ENCODE results near the gene SATB1. TPM values are rescaled to one million over a fixed set of nuclear protein-coding genes. Genes with fewer than 3 reads are reported as not detected.

Gene SATB1
- total and polyA plus RNA-seq, 11 donors = 16.5 to 63.4 (median 41.3) TPM

DNA sequence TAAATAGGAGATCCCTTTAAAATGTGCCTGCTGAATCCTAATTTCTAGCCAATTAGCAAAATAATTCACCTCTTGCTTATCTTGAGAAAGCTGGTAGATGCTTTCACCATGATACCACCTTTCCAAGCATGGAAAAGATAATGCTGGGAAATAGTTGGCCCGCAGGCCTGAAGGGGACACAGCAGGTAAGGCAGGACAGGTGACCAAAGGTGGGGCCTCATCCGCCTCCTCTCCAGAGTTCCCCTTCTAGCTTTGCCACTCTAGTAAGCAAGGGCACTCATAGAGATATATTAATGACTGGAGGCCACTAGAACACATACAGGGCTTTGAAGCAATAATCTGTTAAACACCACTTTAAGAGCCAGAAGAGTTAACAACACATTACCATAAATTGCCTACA, 45.5 kb downstream of the SATB1 start:
- H3K27me3 ChIP-seq = no peaks in the 10 kb centered on the region
- TF ChIP-seq, protein P1, sequence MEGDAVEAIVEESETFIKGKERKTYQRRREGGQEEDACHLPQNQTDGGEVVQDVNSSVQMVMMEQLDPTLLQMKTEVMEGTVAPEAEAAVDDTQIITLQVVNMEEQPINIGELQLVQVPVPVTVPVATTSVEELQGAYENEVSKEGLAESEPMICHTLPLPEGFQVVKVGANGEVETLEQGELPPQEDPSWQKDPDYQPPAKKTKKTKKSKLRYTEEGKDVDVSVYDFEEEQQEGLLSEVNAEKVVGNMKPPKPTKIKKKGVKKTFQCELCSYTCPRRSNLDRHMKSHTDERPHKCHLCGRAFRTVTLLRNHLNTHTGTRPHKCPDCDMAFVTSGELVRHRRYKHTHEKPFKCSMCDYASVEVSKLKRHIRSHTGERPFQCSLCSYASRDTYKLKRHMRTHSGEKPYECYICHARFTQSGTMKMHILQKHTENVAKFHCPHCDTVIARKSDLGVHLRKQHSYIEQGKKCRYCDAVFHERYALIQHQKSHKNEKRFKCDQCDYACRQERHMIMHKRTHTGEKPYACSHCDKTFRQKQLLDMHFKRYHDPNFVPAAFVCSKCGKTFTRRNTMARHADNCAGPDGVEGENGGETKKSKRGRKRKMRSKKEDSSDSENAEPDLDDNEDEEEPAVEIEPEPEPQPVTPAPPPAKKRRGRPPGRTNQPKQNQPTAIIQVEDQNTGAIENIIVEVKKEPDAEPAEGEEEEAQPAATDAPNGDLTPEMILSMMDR (IDR thresholded peaks at IDR 0.05) = no peak
- no peak for TF ChIP-seq POLR2A (IDR thresholded peaks at IDR 0.05)
- no peaks in the 10 kb centered on the region for H3K4me1 ChIP-seq
- no peak overlapping the region for H3K27ac ChIP-seq
- ATAC-seq (no peak), DNase-seq (no peak)
- H3K9me3 ChIP-seq = no peaks in the 10 kb centered on the region
- intact Hi-C loops (cut with DNase I) = no loop called here
- H3K4me3 ChIP-seq = no peak overlapping the region
- H3K36me3 ChIP-seq = peaks cover 0 to 63% (median 34%) of the 10 kb centered on the region in 9 donors
- WGBS, 4 donors = 89 to 97% (median 93%) methylated on average over 2 of the region's 2 CpGs

DNA sequence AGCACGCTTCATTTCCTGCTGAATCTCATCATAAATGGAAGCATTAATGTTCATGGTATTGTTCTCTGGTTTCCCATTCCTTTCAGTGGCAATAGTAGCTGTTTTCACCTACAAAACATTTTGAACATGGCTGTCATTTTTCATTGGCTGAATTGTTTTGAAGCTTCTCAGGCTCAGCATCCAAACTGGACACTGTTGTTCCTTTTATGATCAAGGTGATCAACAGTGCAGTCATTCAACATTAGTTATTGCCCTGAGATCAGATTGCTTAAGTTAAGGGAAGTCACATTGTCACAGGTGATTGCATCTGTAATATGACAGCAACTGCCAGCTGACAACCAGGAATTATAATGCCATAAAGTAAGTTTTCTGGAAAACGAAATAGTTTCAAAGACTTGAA, 46.9 kb downstream of the SATB1 start:
- H3K27ac ChIP-seq = no peak overlapping the region
- no peak for DNase-seq
- TF ChIP-seq POLR2A (IDR thresholded peaks at IDR 0.05) = no peak
- TF ChIP-seq, protein P1 (IDR thresholded peaks at IDR 0.05) = no peak
- H3K4me1 ChIP-seq = no peaks in the 10 kb centered on the region
- no peak overlapping the region for H3K4me3 ChIP-seq
- H3K27me3 ChIP-seq = no peaks in the 10 kb centered on the region
- 83 to 96% (median 90%) methylated on average over 2 of the region's 2 CpGs for WGBS, 4 donors
- no peak for ATAC-seq
- no peaks in the 10 kb centered on the region for H3K9me3 ChIP-seq
- intact Hi-C loops (cut with DNase I) = no loop called here
- H3K36me3 ChIP-seq = peaks cover 0 to 63% (median 37%) of the 10 kb centered on the region in 9 donors

DNA sequence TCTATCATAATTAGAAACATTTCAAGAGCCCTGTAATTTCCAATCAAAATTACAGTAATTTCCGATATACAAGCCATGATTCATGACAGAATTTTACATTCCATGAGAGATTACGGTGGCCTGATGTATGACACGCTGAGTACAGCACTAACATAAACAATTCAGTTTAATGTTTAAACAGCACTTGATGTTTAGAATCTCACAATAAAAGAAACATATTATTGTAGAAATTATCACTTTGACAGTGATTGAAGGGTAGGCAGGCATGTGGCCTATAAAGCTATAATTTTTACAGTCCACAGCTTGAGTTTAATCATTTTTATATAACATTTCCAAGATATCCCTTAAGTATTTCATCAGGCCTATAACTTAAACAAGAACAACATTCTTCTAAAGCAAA, 48.5 kb downstream of the SATB1 start:
- ATAC-seq (no peak), DNase-seq (no peak)

DNA sequence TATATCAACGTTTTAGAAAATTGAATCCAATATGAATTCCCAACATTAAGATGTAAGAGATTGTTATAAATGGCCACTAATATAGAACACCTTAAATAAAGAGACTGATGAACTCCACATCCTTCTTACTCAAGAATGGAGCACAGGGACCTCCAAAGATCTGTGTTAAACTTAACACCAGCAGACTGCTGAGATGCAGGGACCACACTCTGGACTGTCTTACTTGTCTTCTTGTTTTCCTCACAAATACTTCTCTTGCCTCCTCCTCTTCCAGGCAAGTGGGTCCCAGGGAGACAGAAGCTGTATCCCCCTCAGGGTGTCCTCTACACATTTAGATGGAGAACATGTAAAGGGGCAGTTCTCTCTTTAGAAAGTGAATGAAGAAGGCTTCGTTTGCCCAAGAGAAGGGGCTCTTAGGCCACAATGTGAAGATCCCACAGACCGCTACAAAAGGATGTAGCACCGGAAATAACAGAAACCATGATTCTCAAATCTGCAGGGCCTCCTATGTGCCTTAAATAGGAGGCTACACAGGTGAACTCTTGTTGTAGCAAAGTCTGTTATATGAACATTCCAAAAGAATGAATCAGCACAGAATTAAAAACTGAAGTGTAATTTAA, 52.2 kb downstream of the SATB1 start:
- intact Hi-C loops (cut with DNase I) = no loop called here
- Histone ChIP-seq H3K4me3 (no peak overlapping the region), H3K9me3 (no peaks in the 10 kb centered on the region), H3K27ac (no peak overlapping the region), H3K36me3 (peaks cover 0 to 71% (median 28%) of the 10 kb centered on the region in 9 donors), H3K4me1 (no peaks in the 10 kb centered on the region), H3K27me3 (no peaks in the 10 kb centered on the region)
- WGBS, 4 donors = 85 to 90% (median 89%) methylated on average over 4 of the region's 4 CpGs
- ATAC-seq = no peak
- no peak for TF ChIP-seq POLR2A (IDR thresholded peaks at IDR 0.05)
- TF ChIP-seq, protein P1 (IDR thresholded peaks at IDR 0.05) = no peak
- no peak for DNase-seq

More for the DNA sequence above, 48.5 kb downstream of the SATB1 start:
- H3K9me3 ChIP-seq = no peaks in the 10 kb centered on the region
- 96 to 99% (median 98%) methylated on average over 3 of the region's 3 CpGs for WGBS, 4 donors
- H3K4me3 ChIP-seq = no peak overlapping the region
- H3K27me3 ChIP-seq = no peaks in the 10 kb centered on the region
- no peaks in the 10 kb centered on the region for H3K4me1 ChIP-seq
- intact Hi-C loops (cut with DNase I) = no loop called here
- peaks cover 0 to 63% (median 37%) of the 10 kb centered on the region in 9 donors for H3K36me3 ChIP-seq
- TF ChIP-seq POLR2A (IDR thresholded peaks at IDR 0.05) = no peak
- TF ChIP-seq, protein P1 (IDR thresholded peaks at IDR 0.05) = no peak
- H3K27ac ChIP-seq = no peak overlapping the region
